Activated CD8-positive, alpha-beta memory T cell treated with anti-CD3 and anti-CD28 coated beads for 4 hours (primary cell): Measurements from ENCODE around the gene MRPS6.

Experiments
- DNase-seq, 2 donors: peaks; one replicate each; pipeline ENCODE4 v3.0.0-alpha.2; 2020; ENCODE audit warnings: low read depth in 2 of 2

MRPS6 gene

GRCh38 chr21:34071683-34072082, 1.7 kb upstream of the MRPS6 start:
- DNase-seq, result no peak

DNA sequence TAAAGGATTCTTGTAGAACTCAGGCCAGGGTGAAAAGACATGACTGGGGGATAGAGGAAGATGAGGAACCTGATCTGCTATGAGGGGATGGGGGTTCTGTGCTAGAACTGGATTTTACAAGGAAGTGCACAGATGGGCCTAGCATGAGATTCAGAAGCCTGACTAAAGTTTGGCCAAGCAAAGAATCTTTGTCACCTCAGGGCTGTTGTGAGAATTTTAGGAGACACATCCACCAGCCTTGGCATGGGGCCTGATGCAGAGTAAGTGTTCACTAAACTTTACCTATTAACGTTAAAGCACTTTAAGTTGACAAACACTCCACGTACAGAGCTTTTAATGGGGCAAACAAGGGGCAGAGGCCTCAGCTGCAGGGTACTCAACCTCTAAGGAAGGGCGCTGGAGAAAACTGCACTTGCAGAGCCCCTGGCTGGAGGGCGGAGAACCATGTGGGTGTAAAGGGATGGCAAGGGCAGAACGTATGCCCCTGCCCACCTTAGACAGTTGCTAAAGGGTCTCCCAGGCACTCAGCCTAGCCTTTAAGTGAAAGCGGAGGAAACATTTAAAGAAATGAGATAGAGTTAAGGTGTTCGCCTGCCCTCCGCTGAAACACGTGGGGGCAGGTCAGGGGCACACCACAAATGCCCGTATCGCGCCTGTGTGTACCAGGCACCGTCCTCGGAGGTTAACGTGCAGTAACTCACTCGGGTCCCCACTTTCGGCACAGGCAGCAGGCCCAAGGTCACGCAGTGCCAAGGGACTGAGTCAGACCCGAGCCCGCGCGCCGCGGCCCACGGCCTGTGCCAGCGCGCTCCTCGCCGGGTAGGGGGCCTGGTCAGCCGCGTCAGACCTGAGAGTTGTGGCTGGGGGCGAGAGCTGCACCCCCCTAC, 990 bp upstream of the MRPS6 start:
- no peak for DNase-seq

DNA sequence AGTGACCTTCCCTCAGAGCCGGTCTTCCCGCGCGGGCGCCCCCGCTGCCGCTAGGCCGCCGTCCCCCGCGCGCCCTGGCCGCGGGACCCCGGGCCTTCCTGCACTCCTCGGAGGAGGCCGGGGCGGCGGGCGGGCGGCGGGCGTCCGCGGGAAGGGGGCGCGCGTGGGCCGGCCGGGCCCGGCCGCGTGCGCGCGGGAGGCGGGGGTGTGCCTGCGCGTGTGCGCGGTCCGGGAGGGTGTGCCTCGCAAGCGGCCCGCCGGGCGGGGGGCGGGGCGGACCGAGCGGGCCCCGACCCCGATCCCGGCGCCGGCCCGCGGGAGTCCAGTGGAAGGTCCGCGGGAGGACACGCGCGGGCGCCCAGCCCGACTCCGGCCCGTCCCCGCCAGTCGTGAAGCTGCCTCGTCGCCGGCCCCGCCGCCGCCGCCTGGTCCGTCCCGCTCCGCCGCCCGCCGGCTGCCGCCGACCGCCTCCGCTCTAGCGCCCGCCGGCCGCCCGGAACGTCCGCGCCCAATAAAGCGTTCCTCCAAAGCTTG, 438 bp downstream of the MRPS6 start:
- DNase-seq, result peak in 1 of 2 donors; percentile 23

DNA sequence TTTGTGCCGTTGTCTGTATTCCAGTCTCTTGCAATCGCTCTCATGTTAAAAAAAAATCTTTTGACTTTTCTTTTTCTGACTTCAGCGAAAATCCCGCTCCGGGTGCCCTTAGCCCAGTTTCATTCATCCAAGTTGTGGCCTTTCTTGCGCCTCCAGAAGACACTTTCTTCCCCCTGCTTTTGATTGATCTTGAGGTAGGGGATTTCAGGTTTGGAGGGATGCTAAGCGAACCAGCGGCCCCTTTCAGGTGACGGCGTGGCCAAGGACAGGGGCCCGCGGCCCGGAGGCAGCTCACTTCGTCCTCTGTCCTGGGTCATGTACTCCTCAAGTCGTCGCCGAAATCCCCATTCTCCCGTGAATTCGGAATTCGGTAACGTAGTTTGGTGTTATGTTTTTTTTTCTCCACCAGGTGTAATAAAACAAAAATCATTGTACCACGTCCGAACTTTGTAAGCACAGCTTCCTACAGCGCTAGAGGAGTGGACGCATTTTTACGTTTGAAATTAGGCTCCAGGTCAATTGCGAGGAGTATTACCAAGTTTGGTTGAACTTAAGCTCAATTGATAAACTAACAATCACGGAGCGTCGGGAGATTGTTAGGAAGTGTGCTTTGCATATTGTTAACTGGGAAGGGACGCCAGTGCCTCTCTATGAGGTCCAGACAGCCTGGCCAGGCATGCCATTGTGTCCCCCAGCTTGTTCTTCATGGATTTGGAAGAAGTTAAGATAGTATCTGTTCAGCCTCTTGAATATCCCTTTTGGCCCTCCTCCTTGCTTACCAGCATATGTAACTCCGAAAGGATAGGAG, 1.1 kb downstream of the MRPS6 start:
- no peak for DNase-seq

DNA sequence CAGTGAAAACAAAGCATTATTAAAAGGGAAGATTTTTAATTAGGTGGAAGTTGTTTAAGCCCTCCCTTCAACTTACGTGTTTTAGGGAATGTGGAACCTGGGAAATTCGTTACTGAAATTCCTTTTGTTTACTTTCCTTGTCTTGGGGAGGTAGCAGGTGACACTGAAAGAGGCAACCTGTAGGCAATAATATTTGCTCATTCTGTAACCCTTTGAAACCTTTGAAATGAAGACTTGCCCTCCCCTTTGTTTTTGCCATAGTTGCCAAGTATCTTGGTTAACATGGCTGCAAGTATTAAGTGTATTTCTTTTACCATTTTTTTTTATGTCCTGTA, 1.7 kb downstream of the MRPS6 start:
- no peak for DNase-seq

DNA sequence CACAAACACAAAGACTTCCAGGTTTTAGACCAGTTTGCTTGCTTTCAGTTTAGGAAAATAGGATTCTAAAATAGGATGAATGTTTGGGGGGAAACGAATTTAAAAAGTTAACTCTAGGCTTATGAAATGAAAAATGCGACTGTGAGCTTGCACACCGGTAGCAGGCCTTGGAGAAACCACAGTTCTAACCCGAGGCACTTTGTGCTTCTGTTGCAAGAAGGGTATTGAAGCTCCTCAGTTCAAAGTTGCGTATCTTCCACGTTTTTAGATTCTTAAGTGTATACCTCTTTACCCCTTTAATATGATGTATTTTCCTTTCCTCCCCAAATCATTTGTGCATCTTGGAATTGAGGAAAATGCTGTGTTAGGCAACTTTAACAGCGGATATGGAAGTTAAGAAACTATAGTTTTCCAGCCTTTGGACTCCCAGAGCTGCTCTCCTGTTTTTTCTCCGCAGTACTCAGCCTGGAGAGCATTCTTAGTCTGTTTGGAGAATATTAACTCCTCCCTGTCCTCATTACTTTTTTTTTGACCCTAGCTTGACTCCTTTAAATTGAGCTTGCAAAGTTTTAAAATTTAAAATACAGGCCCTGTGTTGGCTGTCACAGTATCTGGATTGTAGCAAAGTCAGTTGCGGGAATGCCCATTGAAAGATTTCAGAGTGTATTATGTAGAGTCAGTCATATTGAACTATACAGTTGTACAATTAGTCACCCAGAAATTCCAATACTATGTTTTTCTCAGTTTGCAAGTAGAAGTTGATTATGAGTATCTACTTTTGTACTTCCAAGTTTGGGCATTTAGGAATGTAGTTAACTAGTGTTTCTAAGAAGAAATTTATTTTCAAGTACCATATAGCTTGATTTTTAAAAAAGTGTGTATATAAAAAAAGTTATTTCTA, 2.6 kb downstream of the MRPS6 start:
- no peak for DNase-seq

DNA sequence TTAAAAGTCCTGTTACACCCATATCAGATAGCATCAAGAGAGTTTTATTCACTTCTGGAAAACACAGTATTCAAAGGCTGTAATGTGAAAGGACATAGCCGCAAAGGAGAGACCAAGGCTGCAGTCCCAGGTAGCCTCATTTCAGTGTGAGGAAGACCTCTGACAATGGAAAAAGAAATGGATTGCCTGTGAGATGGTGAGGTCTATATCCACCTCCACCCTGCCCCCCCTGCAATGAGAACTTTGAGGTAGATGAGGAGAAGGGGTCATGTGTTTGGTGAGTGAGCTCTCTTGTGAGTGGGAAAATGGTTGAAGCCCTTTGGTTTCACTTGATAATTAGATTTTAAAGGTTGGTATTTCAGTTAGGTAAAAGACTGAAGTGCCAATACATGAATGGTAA, 3.5 kb downstream of the MRPS6 start:
- no peak for DNase-seq

- DNase-seq, result no peak
These were observed 4.5 kb downstream of the MRPS6 start for GRCh38 chr21:34077888-34078287.

DNA sequence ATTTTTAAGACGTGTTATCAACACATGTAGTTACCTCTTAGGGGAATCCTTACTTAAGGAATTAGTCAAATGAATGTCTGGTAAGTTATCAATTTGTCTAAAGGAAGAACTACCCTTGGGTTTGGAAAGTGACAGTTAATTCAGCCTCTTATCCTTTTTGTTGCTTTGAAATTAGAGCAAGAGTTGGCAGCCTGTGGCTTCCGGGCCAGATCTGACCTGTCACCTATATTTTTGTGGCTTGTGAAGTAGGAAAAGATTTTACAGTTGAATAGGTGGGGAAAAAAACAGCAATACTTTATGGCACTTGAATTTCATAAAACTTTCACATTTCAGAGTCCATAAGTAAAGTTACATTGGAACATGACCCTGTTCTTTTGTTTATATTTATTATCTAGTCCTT, 5.5 kb downstream of the MRPS6 start:
- DNase-seq, result no peak

DNA sequence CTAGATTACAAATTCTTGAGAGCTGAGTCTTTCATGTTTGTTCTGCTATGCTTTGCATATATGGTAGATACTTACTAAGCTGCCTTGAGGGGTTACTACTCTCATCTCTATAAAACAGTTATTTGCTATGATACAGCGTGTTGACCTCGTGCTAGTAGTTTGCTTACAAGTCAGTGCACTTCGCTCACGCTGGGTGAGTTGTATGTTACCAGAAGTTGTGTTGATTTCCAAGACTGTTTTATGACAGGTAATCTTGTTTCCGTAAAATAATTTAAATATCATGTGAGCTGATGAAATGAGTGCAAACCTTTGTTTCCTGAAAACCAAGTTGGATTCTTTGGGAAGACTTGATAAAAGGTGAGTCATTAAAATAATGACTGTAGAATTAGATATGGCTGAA, 7.3 kb downstream of the MRPS6 start:
- no peak for DNase-seq

GRCh38 chr21:34082769-34083168, 9.4 kb downstream of the MRPS6 start:
- DNase-seq, result no peak

DNA sequence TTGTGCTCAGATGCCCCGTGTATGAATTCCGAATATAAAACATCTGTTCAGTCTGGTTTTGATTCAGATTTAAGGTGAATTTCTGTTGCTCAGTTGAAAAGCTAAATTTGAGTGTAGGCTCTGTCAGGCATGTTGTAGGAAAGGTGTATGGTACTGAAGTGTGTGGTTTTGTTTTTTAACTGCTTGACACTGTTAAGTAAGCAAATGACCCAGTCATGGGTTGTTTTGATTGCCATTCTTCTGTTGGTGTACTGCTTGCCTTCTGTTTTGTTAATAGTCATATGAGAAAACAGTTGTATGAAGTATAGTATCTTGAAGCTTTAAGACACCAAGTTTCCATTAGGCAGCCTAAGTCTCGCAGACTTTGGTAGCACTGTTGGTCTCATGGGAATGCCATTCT, 10.0 kb downstream of the MRPS6 start:
- no peak for DNase-seq

DNA sequence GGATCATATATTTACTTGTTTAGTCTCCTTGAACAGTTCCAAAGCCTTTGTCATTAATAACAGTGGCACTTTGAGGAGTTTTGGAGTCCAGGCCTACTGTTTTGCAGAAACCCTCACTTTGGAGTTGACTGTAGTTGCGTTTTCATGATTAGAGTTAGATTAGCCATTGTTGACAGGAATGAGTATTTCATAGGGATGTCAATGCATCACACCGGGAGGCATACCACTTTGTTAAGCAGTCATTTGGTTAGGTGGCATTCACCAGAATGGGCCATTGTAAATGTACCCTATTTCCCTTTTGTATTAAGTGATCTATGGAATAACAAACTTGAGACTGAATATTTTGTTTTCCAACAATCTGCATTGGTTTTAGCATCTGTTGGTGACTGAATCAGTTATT, 11.8 kb downstream of the MRPS6 start:
- DNase-seq, result no peak

DNA sequence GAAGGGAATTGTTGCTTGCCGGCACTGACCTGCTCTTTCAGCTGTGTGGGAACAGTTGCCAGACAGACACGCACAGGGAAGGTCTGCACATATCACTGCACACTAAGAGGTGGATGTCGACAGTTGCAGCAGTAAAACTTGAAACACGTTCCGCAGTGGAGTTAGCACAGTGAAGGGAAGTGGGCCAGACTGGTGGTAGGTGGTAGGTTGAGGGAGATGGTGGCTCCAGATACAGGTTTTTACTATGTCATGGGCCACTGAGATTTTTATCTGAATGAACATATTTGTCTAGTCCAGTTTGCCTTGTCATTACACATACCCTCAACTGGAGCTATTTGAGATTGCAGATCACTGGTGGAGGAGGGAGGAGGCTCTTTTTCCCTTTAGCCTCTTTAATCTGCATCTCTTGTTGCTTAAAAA, 13.5 kb downstream of the MRPS6 start:
- no peak for DNase-seq

DNA sequence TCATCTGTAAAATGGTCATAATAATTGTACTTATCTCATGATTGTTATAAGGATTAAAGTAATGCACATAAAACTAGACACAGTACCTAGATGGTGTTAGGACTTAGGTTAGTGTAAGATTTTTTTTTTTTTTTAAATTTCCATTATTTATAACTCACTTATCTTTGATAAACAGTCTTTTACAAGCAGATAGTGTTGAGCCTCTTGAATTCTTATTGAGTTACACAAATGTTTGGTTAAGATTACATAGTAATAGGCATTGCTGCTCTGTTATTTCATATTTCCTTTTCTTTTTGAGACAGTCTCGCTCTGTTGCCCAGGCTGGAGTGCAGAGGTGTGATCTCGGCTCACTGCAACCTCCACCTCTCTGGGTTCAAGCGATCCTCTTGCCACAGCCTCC, 15.4 kb downstream of the MRPS6 start:
- DNase-seq, result no peak

DNA sequence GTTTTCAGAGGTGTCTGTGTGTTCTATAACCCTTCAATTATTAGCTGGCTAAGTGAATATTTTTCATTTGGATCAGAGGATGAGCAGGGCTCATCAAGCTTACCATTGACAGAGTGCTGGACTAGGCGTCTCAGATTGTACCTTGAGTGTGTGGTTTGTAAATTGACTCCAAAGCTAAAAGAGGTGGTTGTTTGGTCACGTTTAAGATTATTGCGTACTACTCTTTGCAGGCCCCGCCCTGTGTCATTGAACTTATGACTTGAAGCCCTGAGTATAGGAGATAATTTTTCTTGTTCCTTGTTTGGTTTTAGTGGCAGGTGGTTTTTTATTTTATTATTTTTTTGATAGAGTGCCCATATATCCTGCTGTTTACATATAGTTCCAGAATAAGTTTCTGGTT, 17.7 kb downstream of the MRPS6 start:
- no peak for DNase-seq

GRCh38 chr21:34091607-34092006, 18.2 kb downstream of the MRPS6 start:
- DNase-seq, result no peak

DNA sequence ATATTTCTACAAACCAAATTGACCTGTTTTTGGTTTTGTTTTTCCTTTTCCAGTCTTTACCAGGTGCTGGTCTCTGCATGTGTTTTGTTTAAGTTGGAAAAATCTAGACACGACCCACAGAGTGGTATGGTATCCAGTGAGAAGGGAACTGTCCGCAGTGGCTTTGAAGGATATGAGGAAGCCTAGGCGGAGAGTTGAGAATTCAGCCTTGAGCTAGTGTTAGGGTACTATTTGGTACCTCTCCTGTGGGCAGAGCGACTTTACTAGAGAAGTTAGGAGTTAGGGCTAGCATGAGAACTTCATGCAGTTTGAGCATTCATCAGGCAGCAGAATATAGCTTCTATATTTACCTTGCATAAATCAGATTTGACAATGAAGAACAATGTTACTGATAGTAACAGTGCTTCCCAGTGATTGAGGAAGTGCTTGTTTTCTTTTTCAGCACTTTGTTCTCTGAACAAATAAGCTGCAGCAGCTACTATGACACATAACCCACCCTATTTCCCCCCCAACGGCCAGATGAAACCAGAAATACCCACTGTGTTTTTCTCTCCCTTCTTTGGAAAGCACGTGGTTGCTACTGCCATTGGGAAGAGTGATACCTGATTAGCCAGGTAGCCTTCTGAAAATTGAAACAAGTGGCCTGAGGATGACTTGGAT, 19.0 kb downstream of the MRPS6 start:
- DNase-seq, result no peak

DNA sequence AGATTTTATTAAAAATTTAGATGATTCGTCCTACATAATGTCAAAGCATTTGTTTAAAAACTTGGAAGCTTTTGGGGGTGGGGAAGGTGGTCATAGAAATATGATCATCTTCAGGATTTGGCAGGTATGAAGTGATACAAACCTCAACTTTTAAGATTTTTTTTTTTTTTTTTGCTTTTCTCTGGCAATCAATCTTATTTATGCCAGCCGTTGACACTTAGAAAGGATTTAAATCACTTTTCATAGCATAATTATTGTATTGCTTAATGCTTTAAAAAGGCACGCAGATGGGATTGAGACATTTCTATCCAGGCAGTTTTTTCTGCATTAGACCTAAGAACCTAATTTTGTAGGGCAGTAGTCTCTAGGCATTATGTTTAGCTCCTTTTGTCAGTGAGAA, 19.7 kb downstream of the MRPS6 start:
- no peak for DNase-seq

GRCh38 chr21:34094949-34095348, 21.6 kb downstream of the MRPS6 start:
- no peak for DNase-seq

DNA sequence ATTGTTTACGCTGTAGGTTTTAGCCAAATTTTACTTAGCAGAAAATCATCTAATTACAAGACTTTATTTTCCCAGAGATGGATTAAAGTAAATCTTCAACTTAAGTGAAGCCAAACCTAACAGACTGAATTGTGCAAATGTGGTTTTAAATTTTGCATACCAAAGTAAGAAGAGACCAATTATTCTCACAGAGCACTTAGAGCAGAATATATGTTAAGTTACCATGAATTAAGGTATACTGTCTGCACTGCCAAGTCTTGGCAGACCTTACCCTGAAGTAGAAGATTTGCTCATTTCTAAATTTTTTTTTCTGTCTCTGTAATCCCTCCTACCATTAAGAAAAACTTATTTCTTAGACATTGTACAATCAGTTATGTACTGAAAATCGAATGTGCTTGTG, 24.1 kb downstream of the MRPS6 start:
- no peak for DNase-seq
